Right lung (tissue), 5 donors: Measurements from ENCODE around the gene ACTA1. TPM values are rescaled to one million over a fixed set of nuclear protein-coding genes. Genes with fewer than 3 reads are reported as not detected.

Experiments
- polyA plus RNA-seq, 5 donors: library from polyadenylated mRNA; unstranded; fragments of 120-200 nt; gene quantifications; one replicate each; pipeline versions ENCODE4 v1.2.1 to v1.2.3, GENCODE V29; 2013; ENCODE audit warnings: inconsistent platforms in 1 of 5, low replicate concordance in 1 of 5; ENCODE audit not compliant: insufficient read length in 5 of 5, insufficient read depth in 1 of 5

ACTA1 gene
- polyA plus RNA-seq, 5 donors: 0.40 to 541 (median 3.9) TPM

Other genes starting within 250 kb of the ACTA1 start
- gene RAB4A, start 163.0 kb downstream of the ACTA1 start, polyA plus RNA-seq: 10 to 100 TPM; 49.9 to 65.1 (median 55.4) TPM
- gene CCSAP, start 91.0 kb downstream of the ACTA1 start, polyA plus RNA-seq: 10 to 100 TPM in 2 of 5 donors, 1 to 10 TPM in 3; 6.8 to 11.8 (median 9.2) TPM
- 10 to 100 TPM; 37.6 to 52.5 (median 43.1) TPM for gene NUP133, start 74.2 kb upstream of the ACTA1 start, polyA plus RNA-seq
- 10 to 100 TPM; 17.8 to 25.7 (median 19.0) TPM for gene ABCB10, start 124.6 kb upstream of the ACTA1 start, polyA plus RNA-seq
- 10 to 100 TPM; 16.5 to 19.2 (median 18.5) TPM for gene TAF5L, start 192.0 kb upstream of the ACTA1 start, polyA plus RNA-seq
- gene URB2, start 192.2 kb upstream of the ACTA1 start, polyA plus RNA-seq: 1 to 10 TPM; 5.7 to 7.8 (median 6.6) TPM